Neural progenitor cell (in vitro differentiated cells): Measurements from ENCODE around the gene CAMK1D. TPM values are rescaled to one million over a fixed set of nuclear protein-coding genes. Genes with fewer than 3 reads are reported as not detected.
A peak's percentile ranks its signal among the peaks of the same experiment; 100 is the strongest.

Experiments used
- DNase-seq: peaks from one replicate; pipeline ENCODE4 v3.0.0-alpha.2; 2016; ENCODE audit warnings: low spot score
- H2AFZ ChIP-seq: fragments of 200-600 bp; sonication (generic); replicated peaks from 2 replicates; pipeline ENCODE4 v1.6.1; 2016; ENCODE audit warnings: antibody characterized with exemption
- H3F3A ChIP-seq: fragments of 200-600 bp; sonication (generic); 2 replicates; pipeline ENCODE4 v1.6.1; 2016; ENCODE audit warnings: antibody characterized with exemption, low read depth
- H3K27ac ChIP-seq: fragments of 200-600 bp; sonication (generic); 2 replicates; pipeline ENCODE4 v1.5.1; 2016; ENCODE audit warnings: mild to moderate bottlenecking
- H3K27me3 ChIP-seq: fragments of 200-600 bp; sonication (generic); 2 replicates; pipeline ENCODE4 v1.6.1; 2016; ENCODE audit warnings: mild to moderate bottlenecking, moderate library complexity
- H3K36me3 ChIP-seq: fragments of 200-600 bp; sonication (generic); 2 replicates; pipeline ENCODE4 v1.5.1; 2016
- H3K4me1 ChIP-seq: fragments of 200-600 bp; sonication (generic); 2 replicates; pipeline ENCODE4 v1.6.1; 2016; ENCODE audit warnings: mixed run types
- H3K4me2 ChIP-seq: fragments of 200-600 bp; sonication (generic); 2 replicates; pipeline ENCODE4 v1.6.1; 2016
- H3K4me3 ChIP-seq: fragments of 200-600 bp; sonication (generic); 2 replicates; pipeline ENCODE4 v1.5.1; 2016
- H3K79me2 ChIP-seq: fragments of 200-600 bp; sonication (generic); 2 replicates; pipeline ENCODE4 v1.6.1; 2016; ENCODE audit warnings: low read depth
- H3K9ac ChIP-seq: fragments of 200-600 bp; sonication (generic); 2 replicates; pipeline ENCODE4 v1.6.1; 2016
- H3K9me3 ChIP-seq: fragments of 200-600 bp; sonication (generic); 2 replicates; pipeline ENCODE4 v1.5.1; 2016; ENCODE audit warnings: low read depth
- H4K20me1 ChIP-seq: fragments of 200-600 bp; sonication (generic); 2 replicates; pipeline ENCODE4 v1.6.1; 2016; ENCODE audit warnings: low read depth
- H3K27ac Mint-ChIP-seq: 3 replicates; pipeline ENCODE4 v1.8.0; 2021; ENCODE audit warnings: mixed read lengths
- H3K27me3 Mint-ChIP-seq: 2 replicates; pipeline ENCODE4 v1.8.0; 2022; ENCODE audit warnings: low read depth, mild to moderate bottlenecking, inconsistent platforms, moderate library complexity, mixed read lengths; ENCODE audit not compliant: insufficient read depth
- H3K36me3 Mint-ChIP-seq: 3 replicates; pipeline ENCODE4 v1.8.0; 2021; ENCODE audit warnings: mixed read lengths
- H3K4me1 Mint-ChIP-seq: 3 replicates; pipeline ENCODE4 v1.8.0; 2021; ENCODE audit warnings: mixed read lengths
- H3K4me3 Mint-ChIP-seq: 3 replicates; pipeline ENCODE4 v1.8.0; 2021; ENCODE audit warnings: mild to moderate bottlenecking, moderate library complexity, mixed read lengths
- H3K9me3 Mint-ChIP-seq: 3 replicates; pipeline ENCODE4 v1.8.0; 2020; ENCODE audit warnings: mixed read lengths
- CTCF ChIP-seq: fragments of 200-600 bp; sonication (generic); IDR thresholded peaks from 2 replicates; pipeline ENCODE4 v1.5.1; 2017; ENCODE audit warnings: antibody characterized with exemption, mild to moderate bottlenecking
- EZH2 ChIP-seq: fragments of 200-600 bp; sonication (generic); IDR thresholded peaks from 2 replicates; pipeline ENCODE4 v1.6.1; 2017; ENCODE audit warnings: antibody characterized with exemption, mild to moderate bottlenecking, moderate library complexity
- EZH2phosphoT487 ChIP-seq: fragments of 200-600 bp; sonication (generic); IDR thresholded peaks from 2 replicates; pipeline ENCODE4 v1.6.1; 2017; ENCODE audit warnings: antibody characterized with exemption
- total RNA-seq: library from RNA; depleted of rRNA; stranded (reverse); fragments of >200 nt; gene quantifications from 2 replicates; pipeline ENCODE4 v1.2.3, GENCODE V29; 2015; ENCODE audit warnings: low replicate concordance

Gene CAMK1D
- total RNA-seq, 1 donor from 2014 or later: 7.6 TPM

GRCh38 chr10:12748186-12748585 is 398.8 kb downstream of the CAMK1D start:
- H3K4me1 Mint-ChIP-seq: peaks cover 27% of the 10 kb centered on the region
- Histone ChIP-seq H3K36me3 (no peaks in the 10 kb centered on the region), H3K79me2 (no peaks in the 10 kb centered on the region), H2AFZ (no peak overlapping the region), H3K27ac (no peak overlapping the region), H3K4me3 (no peak overlapping the region), H3K9me3 (no peaks in the 10 kb centered on the region), H3K4me1 (peaks cover 6% of the 10 kb centered on the region), H3F3A (no peaks in the 10 kb centered on the region), H3K9ac (no peak overlapping the region), H3K4me2 (no peak overlapping the region), H3K27me3 (no peaks in the 10 kb centered on the region), H4K20me1 (no peaks in the 10 kb centered on the region)
- H3K36me3 Mint-ChIP-seq: peaks cover 1% of the 10 kb centered on the region
- TF ChIP-seq EZH2: no peak
- no peak for TF ChIP-seq EZH2phosphoT487
- peaks cover 6% of the 10 kb centered on the region for H3K27me3 Mint-ChIP-seq
- H3K9me3 Mint-ChIP-seq: peaks cover 4% of the 10 kb centered on the region
- H3K4me3 Mint-ChIP-seq: peak overlapping the region; percentile 12
- DNase-seq: no peak
- H3K27ac Mint-ChIP-seq: peak overlapping the region; percentile 55

GRCh38 chr10:12749760-12750478 is 400.6 kb downstream of the CAMK1D start:
- no peak for DNase-seq
- Histone ChIP-seq H3K79me2 (no peaks in the 10 kb centered on the region), H3K9me3 (no peaks in the 10 kb centered on the region), H3K27me3 (no peaks in the 10 kb centered on the region), H3K4me3 (no peak overlapping the region), H3K4me1 (peaks cover 6% of the 10 kb centered on the region), H3K4me2 (no peak overlapping the region), H3F3A (no peaks in the 10 kb centered on the region), H3K27ac (no peak overlapping the region), H3K9ac (no peak overlapping the region), H4K20me1 (no peaks in the 10 kb centered on the region), H2AFZ (no peak overlapping the region), H3K36me3 (no peaks in the 10 kb centered on the region)
- Mint-ChIP-seq H3K4me1 (peaks cover 27% of the 10 kb centered on the region), H3K36me3 (peaks cover 2% of the 10 kb centered on the region), H3K27me3 (peaks cover 4% of the 10 kb centered on the region), H3K27ac (no peak overlapping the region), H3K9me3 (no peaks in the 10 kb centered on the region), H3K4me3 (no peak overlapping the region)
- TF ChIP-seq CTCF (no peak), EZH2phosphoT487 (no peak), EZH2 (no peak)

GRCh38 chr10:12750526-12751201 is 401.3 kb downstream of the CAMK1D start:
- no peak for DNase-seq
- Histone ChIP-seq H3K36me3 (no peaks in the 10 kb centered on the region), H4K20me1 (no peaks in the 10 kb centered on the region), H3K79me2 (no peaks in the 10 kb centered on the region), H3F3A (no peaks in the 10 kb centered on the region), H3K27me3 (no peaks in the 10 kb centered on the region), H3K9me3 (no peaks in the 10 kb centered on the region), H3K4me2 (no peak overlapping the region), H3K9ac (no peak overlapping the region), H3K27ac (no peak overlapping the region), H2AFZ (no peak overlapping the region), H3K4me3 (no peak overlapping the region), H3K4me1 (peaks cover 6% of the 10 kb centered on the region)
- Mint-ChIP-seq H3K27ac (no peak overlapping the region), H3K4me1 (peaks cover 27% of the 10 kb centered on the region), H3K4me3 (no peak overlapping the region), H3K27me3 (peaks cover 4% of the 10 kb centered on the region), H3K36me3 (peaks cover 2% of the 10 kb centered on the region), H3K9me3 (no peaks in the 10 kb centered on the region)
- TF ChIP-seq EZH2phosphoT487 (no peak), CTCF (no peak), EZH2 (no peak)

GRCh38 chr10:12755075-12755474 is 405.7 kb downstream of the CAMK1D start:
- Mint-ChIP-seq H3K4me3 (no peak overlapping the region), H3K4me1 (peaks cover 10% of the 10 kb centered on the region), H3K27ac (no peak overlapping the region), H3K36me3 (peaks cover 2% of the 10 kb centered on the region), H3K27me3 (peaks cover 2% of the 10 kb centered on the region), H3K9me3 (no peaks in the 10 kb centered on the region)
- H2AFZ ChIP-seq: no peak overlapping the region
- no peak for DNase-seq
- no peaks in the 10 kb centered on the region for H3F3A ChIP-seq
- no peak overlapping the region for H3K4me3 ChIP-seq
- no peaks in the 10 kb centered on the region for H4K20me1 ChIP-seq
- H3K36me3 ChIP-seq: no peaks in the 10 kb centered on the region
- no peak overlapping the region for H3K4me2 ChIP-seq
- no peaks in the 10 kb centered on the region for H3K27me3 ChIP-seq
- TF ChIP-seq CTCF (no peak), EZH2 (no peak), EZH2phosphoT487 (no peak)
- H3K9ac ChIP-seq: no peak overlapping the region
- H3K27ac ChIP-seq: no peak overlapping the region
- H3K4me1 ChIP-seq: no peaks in the 10 kb centered on the region
- H3K9me3 ChIP-seq: no peaks in the 10 kb centered on the region
- no peaks in the 10 kb centered on the region for H3K79me2 ChIP-seq
